H1 (cell line): ENCODE measurements around the gene ZPBP2. TPM values are rescaled to one million over a fixed set of nuclear protein-coding genes. Genes with fewer than 3 reads are reported as not detected.

Source experiments
- ATF2 ChIP-seq: IDR thresholded peaks from 2 replicates; pipeline ENCODE4 v1.6.1; 2012; ENCODE audit warnings: low read length, inconsistent platforms
- POLR2A ChIP-seq, 2 experiments: IDR thresholded peaks; 1 replicate in 1 of 2; 2 replicates in 1 of 2; pipeline ENCODE4 v1.6.1; 2011; ENCODE audit warnings: low read depth in 2 of 2, low read length in 2 of 2, mild to moderate bottlenecking in 2 of 2; ENCODE audit errors: control extremely low read depth in 1 of 2
- TEAD4 ChIP-seq: IDR thresholded peaks from 2 replicates; pipeline ENCODE4 v1.6.1; 2012; ENCODE audit warnings: low read depth, low read length, inconsistent platforms, mixed read lengths
- polyA plus RNA-seq, 7 experiments: library from polyadenylated mRNA; depleted of rRNA in 3 of 7; stranded (reverse) in 5 of 7; unstranded in 2 of 7; fragments of >200 nt in 5 of 7; fragments of 200-250 nt in 2 of 7; gene quantifications; 1 replicate in 5 of 7; 2 replicates in 1 of 7; 4 replicates in 1 of 7; pipeline versions ENCODE4 v1.2.1 to v1.2.3, GENCODE V29; 2011 to 2013; ENCODE audit warnings: missing spikeins in 2 of 7, mixed read lengths in 2 of 7
- total RNA-seq: library from RNA; stranded (reverse); fragmentation: NEBNext Ultra II Directional; extraction: Animal tissue kit (Norgen Biotek cat#: 25700); gene quantifications from 2 replicates; pipeline ENCODE4 v1.2.1, GENCODE V29; 2021

The ZPBP2 gene
- total and polyA plus RNA-seq, 2 of the 8 experiments (the other 6 are each of a cell fraction or from before 2014, with no cell fraction given) = not detected

- no peak for TF ChIP-seq ATF2
- TF ChIP-seq TEAD4 = no peak
- no peak for TF ChIP-seq POLR2A (IDR thresholded peaks at IDR 0.05; ENCODE audit: control extremely low read depth in 1 of 2, low read depth in 2 of 2, low read length in 2 of 2)
Measured at GRCh38 chr17:39823407-39824054, 44.5 kb upstream of the ZPBP2 start (continued).
